T-helper 2 cell (primary cell): Measurements from ENCODE around the gene MFSD8.
A peak's percentile ranks its signal among the peaks of the same experiment; 100 is the strongest.
"Not testable (repeated sequence)": the region's sequence is repeated elsewhere in the genome, so short reads cannot be mapped to it uniquely, and the experiment has no call there.

Experiments used
- DNase-seq, 5 experiments: peaks; one replicate each; pipeline versions ENCODE4 v3.0.0 to v3.0.0-alpha.2; 2012 to 2022
- total RNA-seq, 2 donors: gene quantifications; one replicate each; lab custom pipeline; 2026; lab: John Stamatoyannopoulos, UW

MFSD8 gene, protein sequence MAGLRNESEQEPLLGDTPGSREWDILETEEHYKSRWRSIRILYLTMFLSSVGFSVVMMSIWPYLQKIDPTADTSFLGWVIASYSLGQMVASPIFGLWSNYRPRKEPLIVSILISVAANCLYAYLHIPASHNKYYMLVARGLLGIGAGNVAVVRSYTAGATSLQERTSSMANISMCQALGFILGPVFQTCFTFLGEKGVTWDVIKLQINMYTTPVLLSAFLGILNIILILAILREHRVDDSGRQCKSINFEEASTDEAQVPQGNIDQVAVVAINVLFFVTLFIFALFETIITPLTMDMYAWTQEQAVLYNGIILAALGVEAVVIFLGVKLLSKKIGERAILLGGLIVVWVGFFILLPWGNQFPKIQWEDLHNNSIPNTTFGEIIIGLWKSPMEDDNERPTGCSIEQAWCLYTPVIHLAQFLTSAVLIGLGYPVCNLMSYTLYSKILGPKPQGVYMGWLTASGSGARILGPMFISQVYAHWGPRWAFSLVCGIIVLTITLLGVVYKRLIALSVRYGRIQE
- 13.1 to 36.9 reads per million in 2 donors for total RNA-seq

DNA sequence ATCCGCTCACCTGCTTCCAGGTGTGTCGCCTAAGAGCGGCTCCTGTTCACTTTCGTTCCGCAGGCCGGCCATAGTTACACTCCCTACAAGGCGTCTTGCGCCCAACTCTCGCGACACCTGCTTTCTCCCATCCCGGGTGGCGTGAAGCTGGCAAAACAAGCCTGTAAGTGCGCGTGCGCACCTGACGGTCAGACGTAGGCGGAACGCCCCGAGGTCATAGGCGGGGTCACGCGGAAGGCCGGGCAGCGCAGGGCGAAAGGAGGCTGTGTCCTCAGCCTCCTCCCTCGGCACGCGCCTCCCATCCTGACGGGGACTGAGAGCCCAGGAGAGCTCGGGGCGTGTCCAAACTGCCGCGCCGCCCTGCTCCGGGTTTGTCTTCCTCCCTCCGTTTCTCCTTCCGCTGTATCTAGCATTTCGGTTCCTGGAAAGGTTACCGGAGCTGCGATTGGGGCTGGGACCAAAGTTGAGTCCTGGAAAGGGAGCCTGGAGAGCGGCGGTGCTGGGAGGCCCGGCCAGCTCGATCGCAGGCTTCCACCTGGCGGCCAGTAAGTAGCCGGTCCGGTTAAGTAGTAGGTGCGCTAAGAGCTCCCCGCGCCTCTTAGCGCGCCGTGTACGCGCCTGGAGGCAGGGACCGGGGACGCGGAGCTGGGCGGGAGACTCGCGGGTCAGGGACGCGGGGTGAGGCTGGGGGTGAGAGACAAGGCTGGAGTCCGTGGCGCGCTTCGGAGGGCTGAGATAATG is at the start of gene MFSD8, which contains the start of gene ABHD18:
Gene MFSD8 (minus strand): TSS at position 112 of the 741 bp plus-strand sequence. CDS start 40 bp downstream, at position 72.
Gene ABHD18 (plus strand): TSS at position 345 of the 741 bp plus-strand sequence. CDS start 17,550 bp downstream, outside the sequence.
- peak; percentile 98 to 100 (median 99) for DNase-seq

DNA sequence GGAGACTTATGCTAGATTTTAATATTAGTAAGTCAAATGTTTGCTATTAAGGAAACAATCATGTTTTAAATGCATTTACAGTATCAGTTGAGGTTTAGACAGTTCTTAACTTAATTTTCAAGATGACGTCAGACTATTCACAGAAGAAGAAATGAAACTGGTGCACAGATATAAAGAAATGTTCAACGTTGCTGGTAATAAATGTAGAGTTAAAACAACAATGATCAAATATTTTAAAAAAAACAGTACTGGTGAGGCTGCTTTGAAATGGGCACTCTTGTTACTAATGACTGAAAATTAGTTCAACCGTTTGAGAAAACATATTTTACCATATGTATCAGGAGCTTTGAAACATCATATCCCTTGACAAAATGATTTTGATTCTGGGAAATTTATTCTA is 44.5 kb upstream of the MFSD8 start:
- DNase-seq: no peak

DNA sequence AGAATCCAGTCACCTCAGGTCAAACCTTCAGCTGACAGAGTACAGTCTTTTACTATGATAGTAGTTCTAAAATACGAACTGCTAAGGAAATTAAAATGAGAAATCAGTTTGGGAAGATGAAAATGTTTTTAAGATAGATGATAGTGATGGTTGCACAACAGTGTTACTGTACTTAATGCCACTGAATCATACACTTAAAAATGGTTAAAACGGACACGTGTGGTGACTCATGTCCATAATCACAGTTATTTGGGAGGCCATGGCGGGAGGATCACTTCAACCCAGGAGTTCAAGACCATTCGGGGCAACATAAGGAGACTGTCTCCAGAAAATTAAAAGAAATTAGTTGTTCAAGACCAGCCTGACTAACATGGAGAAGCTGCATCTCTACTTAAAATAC is 41.6 kb upstream of the MFSD8 start:
- no peak for DNase-seq

DNA sequence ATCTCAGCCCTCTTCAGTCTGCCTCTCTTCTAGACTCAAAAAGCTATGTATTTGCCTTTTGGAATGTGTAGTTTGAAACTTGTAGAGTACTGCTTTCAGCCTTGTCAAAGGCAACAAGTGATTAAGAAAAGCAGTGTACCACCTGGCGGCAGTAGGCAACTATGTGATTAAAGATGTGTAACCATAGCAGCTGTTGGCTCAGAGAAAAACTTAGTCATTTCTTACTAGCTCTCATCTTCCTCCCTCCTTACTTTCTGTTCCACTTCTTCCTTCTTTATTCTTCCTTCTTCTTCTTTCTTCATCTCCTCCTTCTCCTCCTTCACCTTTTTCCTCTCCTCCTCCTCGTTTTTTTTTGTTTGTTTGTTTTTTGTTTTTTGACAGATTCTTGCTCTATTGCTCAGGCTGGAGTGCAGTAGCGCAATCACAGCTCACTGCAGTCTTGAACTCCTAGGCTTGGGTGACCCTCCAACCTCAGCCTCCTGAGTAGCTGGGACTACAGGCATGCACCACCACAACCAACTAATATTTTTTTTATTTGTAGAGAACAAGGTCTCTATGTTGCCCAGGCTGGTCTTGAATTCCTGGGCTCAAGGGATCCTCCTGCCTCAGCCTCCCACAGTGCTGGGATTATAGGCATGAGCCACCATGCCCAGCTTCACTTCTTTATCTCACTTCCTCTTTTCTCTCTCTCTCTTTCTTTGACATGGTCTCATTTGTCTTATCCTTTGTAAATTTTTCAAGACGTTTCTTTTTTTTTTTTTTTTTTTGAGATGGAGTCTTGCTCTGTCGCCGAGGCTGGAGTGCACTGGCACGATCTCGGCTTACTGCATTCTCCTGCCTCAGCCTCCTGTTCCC is 32.8 kb upstream of the MFSD8 start:
- DNase-seq: peak in 2 of 5 experiments; percentile 2 to 73

DNA sequence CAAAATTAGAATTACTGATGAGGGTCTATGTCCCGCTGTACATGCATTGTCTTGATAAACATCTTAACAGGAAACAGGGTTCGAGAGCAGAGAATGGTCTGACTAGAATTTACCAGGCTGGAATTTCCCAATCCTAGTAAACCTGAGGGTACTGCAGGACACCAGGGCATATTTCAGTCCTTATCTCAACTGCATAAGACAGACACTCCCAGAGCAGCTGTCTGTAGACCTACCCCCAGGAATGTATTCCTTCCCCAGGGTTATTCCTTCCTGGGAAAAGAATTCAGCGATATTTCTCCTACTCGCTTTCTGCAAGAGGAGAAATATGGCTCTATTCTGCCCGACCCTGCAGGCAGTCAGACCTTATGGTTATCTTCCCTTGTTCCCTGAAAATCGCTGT is 31.5 kb upstream of the MFSD8 start:
- not testable (repeated sequence) for DNase-seq

DNA sequence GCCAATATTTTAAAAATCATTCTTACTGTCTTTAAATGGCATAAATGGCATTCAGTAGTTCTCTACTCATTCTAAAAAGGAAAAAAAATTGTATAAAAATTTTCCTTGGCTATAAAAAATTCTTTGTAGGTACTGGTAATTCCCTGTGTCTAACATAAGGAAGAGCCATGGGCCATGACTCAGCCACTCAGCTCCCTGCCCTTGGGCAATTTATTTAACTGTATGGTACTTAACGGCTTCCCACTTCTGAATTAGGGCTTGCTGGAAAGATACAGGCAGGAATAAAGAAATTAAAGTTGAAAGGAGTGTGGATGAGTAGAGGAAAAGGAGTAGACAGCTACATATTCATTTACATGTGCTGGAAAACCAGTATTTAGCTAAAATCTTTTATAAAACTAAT is 30.8 kb upstream of the MFSD8 start:
- DNase-seq: no peak

DNA sequence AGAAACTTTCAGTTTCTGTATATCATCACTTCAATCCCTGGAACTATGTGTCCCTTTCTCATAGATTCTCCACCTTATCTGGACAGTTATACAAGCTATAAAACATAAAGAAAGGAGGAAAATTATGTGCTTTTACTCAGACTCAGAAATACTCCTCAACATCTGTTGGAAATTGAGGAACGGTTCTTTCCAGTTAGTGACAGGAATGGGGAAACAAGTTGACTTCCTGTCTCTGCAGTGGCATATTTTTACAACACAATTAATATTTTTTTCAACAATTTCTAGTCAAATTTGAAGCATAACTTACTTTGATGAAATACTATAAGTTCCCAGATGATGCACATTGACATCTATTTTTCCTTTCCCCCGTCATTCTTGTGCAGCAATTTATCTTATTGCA is 28.2 kb upstream of the MFSD8 start:
- no peak for DNase-seq

DNA sequence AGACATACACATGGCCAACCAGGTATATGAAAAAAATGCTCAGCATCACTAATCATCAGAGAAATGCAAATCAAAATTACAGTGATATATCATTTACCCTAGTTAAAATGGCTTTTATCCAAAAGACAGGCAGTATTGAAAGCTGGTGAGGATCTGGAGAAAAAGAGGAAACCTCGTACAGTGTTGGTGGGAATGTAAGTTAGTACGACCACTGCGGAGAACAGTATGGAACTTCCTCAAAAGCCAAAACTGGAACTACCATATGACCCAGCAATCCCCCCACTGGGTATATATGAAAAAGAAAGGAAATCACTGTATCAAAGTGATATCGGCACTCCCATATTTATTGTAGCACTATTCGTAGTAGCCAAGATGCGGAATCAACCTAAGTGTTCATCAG is 23.7 kb upstream of the MFSD8 start:
- no peak for DNase-seq

DNA sequence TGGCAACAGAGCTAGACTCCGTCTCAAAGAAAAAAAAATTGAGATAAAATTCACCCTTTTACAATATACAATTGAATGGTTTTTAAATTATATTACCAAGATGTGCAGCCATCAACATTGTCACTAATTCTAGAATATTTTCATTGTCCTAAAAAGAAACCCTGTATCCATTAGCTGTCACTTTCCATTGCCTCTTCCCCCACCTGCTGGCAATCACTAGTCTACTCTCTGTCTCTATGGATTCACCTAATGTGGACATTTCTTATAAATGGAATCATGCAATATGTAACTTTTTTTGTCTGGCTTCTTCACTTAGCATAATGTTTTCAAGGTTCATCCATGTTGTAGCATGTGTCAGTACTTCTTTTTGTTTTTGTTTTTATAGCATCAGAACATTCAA is 21.0 kb upstream of the MFSD8 start:
- DNase-seq: no peak

DNA sequence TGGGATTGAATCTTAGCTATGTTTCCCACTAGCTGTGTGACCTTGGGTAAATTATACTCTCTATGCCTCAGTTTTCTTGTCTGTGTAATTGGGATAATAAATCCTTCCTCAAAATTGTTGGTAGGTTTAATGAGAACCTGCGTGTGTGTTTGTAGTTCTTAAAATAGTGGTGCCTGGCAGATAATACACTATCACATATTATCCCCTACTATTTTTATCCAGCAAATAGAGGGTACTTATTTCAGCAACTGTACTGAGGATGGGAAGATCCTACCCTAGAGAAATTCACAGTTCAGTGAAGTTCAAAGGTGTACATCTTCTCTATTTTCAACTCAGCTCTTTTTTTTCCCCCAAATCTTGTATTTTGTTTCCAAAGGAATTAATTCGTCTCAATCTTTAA is 17.5 kb upstream of the MFSD8 start:
- no peak for DNase-seq

DNA sequence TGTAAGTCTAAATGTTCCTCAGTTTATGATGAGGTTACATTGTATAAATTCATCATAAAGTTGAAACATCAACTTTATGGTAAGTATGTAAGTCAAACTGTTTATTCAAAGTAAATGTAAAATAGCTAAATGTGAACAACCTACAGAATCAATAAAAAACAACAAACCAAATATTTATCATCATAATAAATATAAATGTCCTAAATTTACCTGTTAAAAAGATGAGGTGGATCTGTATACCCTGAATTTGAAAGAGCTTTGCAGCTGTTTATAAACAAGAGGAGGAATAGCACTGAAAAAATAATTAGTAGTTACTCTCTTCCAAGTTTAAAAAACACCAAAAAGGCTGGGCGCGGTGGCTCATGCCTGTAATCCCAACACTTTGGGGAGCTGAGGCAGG is 14.0 kb upstream of the MFSD8 start:
- no peak for DNase-seq

DNA sequence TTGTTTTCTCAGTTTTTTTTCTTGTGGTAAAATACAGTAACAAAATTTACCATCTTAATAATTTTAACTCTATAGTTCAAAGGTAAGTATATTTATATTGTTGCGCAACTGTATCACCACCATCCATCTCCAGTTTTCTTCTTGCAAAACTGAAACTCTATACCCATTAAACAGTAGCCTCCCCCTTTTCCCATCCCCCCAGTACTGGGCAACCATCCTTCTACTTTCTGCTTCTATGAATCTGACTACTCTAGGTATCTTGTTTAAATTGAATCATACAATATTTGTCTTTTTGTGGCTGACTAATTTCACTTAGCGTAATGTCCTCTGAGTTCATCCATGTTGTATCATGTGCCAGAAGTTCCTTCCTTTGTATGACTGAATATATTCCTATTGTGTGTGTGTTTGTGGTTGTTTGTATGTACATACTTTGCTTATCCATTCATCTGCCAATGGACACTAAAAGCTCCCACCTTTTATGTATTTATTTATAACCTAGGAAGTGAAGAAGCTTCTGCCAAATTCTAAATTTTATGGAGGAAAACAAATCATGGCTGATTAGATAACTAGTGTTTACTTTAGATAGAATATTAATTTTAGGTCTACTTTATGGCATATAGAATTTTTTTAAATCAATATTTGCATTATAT is 10.3 kb upstream of the MFSD8 start:
- no peak for DNase-seq

DNA sequence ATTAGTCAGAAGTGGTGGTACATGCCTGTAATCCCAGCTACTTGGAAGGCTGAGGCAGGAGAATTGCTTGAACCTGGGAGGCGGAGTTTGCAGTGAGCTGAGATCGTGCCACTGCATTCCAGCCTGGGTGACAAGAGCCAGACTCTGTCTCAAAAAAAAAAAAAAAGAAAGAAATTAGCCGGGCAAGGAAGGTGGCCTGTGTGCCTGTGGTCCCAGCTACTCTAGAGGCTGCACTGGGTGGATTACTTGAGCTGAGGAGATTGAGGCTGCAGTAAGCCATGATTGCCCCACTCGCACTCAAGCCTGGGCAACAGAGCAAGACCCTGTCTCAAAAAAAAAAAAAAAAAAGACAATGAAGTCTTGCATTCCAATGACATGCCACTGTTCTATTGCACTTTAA is 6.0 kb upstream of the MFSD8 start:
- DNase-seq: not testable (repeated sequence)

DNA sequence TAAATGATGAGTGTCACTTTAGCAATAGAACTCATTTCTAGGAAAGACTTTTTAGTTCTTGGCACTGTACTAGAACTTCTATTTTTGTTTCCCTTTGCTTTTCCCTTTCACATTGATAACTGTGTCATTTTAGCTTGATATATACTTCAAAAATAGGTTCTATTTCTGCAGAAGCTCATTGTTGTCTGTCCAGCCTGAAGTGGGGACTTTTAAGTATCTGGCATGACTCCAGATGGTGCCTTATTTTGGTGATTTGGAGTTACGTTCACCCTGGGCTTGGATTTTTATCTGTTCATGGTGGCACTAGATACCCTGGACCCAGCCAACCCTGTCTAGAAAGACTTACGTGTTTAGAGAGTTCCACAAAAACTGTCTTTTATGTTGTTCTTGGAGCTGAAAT is 3.6 kb upstream of the MFSD8 start:
- no peak for DNase-seq

DNA sequence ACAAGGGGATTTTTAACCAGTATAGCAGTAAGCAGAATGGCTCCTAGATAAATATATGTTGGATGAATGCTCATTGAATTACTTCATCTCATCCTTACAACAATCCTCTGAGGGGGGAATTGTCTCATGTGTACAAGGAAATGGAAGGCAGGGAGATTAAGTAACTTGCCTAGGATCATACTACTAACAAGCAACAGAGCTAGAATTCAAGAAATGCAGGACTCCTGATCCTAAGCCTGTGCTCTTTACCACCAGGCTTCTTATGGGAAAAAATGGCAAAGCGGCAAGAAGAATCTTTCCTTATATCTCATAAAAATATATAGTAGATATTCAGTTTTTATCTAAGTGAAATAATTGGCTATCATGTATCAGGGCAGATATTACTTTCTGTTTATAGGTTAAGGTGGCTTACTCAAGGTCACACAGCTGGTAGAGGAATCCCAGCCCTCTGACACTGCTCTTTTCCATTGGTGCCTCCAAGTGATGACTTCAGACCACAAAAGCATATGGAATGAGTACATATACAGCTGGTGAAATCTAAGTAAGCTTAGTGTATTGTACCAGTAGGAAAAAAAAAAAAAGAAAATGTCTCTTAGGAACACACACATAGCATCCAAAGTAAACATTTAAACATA is 2.3 kb upstream of the MFSD8 start:
- peak in 1 of 5 experiments; percentile 14 for DNase-seq

DNA sequence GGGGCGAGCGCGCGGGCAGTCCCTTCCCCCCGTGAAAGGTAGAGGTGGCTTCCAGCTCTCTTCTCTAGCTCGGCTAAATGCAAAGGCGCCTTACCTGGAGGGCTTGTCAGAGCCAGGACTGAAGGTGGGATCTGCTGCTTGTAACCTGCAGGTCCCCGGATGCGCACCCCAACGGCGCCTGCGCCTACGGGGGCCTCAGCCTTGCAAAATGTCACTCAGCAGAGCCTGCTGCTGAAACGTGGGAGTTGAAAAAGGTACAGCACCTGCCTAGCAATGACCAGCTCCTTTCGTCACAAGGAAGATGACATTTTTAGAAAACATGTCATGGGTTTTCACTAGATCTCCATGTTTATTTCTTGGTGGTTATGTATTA is 816 bp upstream of the MFSD8 start:
- DNase-seq: peak; percentile 39 to 86 (median 61)

DNA sequence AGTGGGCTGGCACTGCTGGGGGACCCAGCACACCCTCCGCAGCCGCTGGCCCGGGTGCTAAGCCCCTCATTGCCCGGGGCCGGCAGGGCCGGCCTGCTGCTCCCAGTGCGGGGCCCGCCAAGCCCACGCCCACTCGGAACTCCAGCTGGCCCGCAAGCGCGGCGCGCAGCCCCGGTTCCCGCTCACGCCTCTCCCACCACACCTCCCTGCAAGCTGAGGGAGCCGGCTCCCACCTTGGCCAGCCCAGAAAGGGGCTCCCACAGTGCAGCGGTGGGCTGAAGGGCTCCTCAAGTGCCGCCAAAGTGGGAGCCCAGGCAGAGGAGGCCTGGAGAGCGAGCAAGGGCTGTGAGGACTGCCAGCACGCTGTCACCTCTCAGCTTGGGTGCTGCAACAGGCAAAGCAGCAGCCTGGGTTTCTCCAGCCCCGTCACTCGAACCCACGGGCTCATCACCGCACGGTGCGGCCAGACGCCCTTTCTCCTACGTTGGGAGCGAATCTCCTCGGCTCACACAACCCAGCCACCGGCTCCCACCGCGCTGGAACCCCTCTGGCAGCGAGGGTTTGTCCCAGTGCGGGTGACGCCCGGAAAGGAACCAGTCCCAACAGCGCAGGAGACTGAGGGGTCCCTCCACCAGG is 429 bp downstream of the MFSD8 start:
- DNase-seq: peak in 3 of 5 experiments; percentile 2 to 14 (median 14)

DNA sequence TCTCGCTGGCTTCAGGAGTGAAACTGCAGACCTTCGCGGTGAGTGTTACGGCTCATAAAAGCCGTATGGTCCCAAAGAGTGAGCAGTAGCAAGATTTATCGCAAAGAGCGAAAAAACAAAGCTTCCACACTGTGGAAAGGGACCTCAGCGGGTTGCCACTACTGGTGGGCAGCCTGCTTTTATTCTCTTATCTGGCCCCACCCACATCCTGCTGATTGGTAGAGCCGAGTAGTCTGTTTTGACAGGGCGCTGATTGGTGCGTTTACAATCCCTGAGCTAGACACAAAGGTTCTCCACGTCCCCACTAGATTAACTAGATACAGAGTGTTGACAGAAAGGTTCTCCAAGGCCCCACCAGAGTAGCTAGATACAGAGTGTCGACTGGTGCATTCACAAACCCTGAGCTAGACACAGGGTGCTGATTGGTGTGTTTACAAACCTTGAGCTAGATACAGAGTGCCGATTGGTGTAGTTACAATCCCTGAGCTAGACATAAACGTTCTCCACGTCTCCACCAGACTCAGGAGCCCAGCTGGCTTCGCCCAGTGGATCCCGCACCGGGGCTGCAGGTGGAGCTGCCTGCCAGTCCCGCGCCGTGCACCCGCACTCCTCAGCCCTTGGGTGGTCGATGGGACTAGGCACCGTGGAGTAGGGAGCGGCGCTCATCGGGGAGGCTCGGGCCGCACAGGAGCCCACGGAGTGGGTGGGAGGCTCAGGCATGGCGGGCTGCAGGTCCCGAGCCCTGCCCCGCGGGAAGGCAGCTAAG is 1.2 kb downstream of the MFSD8 start:
- peak in 3 of 5 experiments; percentile 8 to 38 (median 21) for DNase-seq

DNA sequence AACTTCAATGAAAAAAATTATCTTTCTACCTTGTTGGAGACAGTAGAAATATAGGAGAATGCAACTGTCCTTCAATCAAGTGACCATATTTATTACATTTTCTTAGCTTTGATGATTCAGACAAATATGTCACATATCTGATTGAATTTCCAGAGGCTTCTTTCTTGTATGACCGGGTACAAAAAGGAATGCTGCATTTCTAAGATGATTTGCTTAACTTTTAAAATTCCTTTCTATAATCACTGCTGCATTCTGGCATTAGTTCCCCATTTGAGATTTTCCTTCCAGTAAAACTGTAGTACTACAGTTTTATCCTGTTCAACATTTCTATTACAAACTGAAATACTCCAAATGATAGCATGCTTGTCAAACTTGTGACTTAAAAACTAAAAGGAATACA is 5.2 kb downstream of the MFSD8 start:
- no peak for DNase-seq

DNA sequence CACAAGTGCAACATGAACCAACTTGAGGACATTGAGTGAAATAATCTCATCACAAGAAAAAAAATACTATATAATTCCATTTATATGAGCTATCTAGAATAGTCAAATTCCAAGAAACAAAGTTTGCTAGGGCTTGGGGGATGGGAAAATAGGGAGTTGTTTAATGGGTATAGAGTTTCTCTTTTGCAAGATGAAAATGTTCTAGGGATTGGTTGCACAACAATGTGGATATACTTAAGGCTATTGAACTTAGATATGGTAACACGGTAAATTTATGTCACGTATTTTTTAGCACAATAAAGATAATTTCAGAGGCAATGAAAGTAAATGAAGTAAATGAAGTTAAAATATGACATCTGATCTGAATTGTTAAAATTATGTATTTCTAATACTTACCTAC is 7.9 kb downstream of the MFSD8 start:
- DNase-seq: no peak
